Measurements from ENCODE around the gene HMGB2.
A peak's percentile ranks its signal among the peaks of the same experiment; 100 is the strongest.

Gene HMGB2

GRCh38 chr4:173328236-173328901 is 5.8 kb downstream of the HMGB2 start:
- no peak for TF ChIP-seq CTCF (IDR thresholded peaks at IDR 0.05; ENCODE audit: borderline replicate concordance, insufficient read depth, low read depth, low read length)
- H3K4me3 ChIP-seq (ENCODE audit: low read depth, low read length), result no peak overlapping the region

GRCh38 chr4:173325007-173325736 is 9.0 kb downstream of the HMGB2 start:
- no peak overlapping the region for H3K4me3 ChIP-seq (ENCODE audit: low read depth, low read length)
- TF ChIP-seq CTCF (IDR thresholded peaks at IDR 0.05; ENCODE audit: borderline replicate concordance, insufficient read depth, low read depth, low read length), result no peak

GRCh38 chr4:173319696-173320095 is 14.5 kb downstream of the HMGB2 start:
- H3K4me3 ChIP-seq (ENCODE audit: low read depth, low read length), result no peak overlapping the region
- TF ChIP-seq CTCF (IDR thresholded peaks at IDR 0.05; ENCODE audit: borderline replicate concordance, insufficient read depth, low read depth, low read length), result no peak

- TF ChIP-seq CTCF (IDR thresholded peaks at IDR 0.05; ENCODE audit: borderline replicate concordance, insufficient read depth, low read depth, low read length), result no peak
- H3K4me3 ChIP-seq (ENCODE audit: low read depth, low read length), result no peak overlapping the region
Measured at GRCh38 chr4:173318648-173319211, 15.4 kb downstream of the HMGB2 start.

GRCh38 chr4:173318240-173318639 is 15.9 kb downstream of the HMGB2 start:
- no peak overlapping the region for H3K4me3 ChIP-seq (ENCODE audit: low read depth, low read length)
- no peak for TF ChIP-seq CTCF (IDR thresholded peaks at IDR 0.05; ENCODE audit: borderline replicate concordance, insufficient read depth, low read depth, low read length)

GRCh38 chr4:173317004-173317403 is 17.2 kb downstream of the HMGB2 start:
- peak; percentile 36; the same call in 1 of the 2 replicates for TF ChIP-seq CTCF (IDR thresholded peaks at IDR 0.05; ENCODE audit: borderline replicate concordance, insufficient read depth, low read depth, low read length)
- no peak overlapping the region for H3K4me3 ChIP-seq (ENCODE audit: low read depth, low read length)

Measured in GM12875 (cell line).